Testis (tissue), 2 donors: Measurements from ENCODE around the gene HINT1.

Source experiments
- CTCF ChIP-seq, 3 experiments: fragments of 450-650 bp in 2 of 3; fragments of 200-600 bp in 1 of 3; sonication (generic) in 1 of 3; IDR thresholded peaks; one replicate each; pipeline ENCODE4 v1.5.1; 2016 to 2019; ENCODE audit warnings: antibody characterized with exemption in 3 of 3, mild to moderate bottlenecking in 2 of 3, moderate library complexity in 1 of 3
- POLR2A ChIP-seq: fragments of 450-650 bp; IDR thresholded peaks from one replicate; pipeline ENCODE4 v1.6.1; 2017; ENCODE audit warnings: antibody characterized with exemption, mild to moderate bottlenecking, moderate library complexity

GRCh38 chr5:131186561-131187256, 21.7 kb upstream of the HINT1 start:
- TF ChIP-seq CTCF (IDR thresholded peaks at IDR 0.05) (no peak), POLR2A (no peak)
